SK-N-MC (cell line): Measurements from ENCODE around the gene CCDC196.

Source experiments
- EZH2 ChIP-seq: fragments of 200-600 bp; sonication (generic); IDR thresholded peaks from one replicate; pipeline ENCODE4 v1.6.1; 2017; ENCODE audit warnings: antibody characterized with exemption
- POLR2AphosphoS5 ChIP-seq: IDR thresholded peaks from 2 replicates; pipeline ENCODE4 v1.6.1; 2012; ENCODE audit warnings: mild to moderate bottlenecking, low read depth, low read length, borderline replicate concordance

DNA sequence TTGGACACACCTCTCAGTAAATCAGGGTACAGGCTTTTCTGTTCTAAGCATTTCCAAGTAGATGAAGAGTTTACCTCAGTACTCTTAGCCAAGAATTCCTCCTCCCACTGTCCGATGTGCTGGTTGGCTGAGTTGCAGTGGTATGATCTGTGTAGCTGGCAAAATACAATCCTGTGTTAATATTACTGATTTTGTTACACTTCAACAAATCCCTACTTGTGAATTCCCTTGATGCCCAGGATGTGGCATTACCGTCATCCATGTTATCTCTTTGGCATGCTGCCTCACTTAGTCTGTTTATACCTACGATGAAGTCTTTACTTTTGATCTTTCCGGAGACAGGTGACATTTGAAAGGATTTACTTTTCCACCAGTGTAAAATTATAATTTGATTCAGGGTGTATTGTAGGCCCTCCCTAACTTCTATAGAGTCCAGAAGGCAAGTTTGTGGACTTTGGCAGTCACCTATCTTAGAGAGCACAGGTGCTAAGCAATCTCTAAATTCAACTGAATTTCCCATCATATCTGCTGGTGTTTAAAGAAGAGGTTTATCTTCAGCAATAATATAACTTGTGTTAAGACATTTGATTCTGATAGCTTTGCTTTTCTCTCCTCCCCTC is 10.1 kb downstream of the CCDC196 start:
- TF ChIP-seq EZH2 (no peak), POLR2AphosphoS5 (no peak)
